Astrocyte (in vitro differentiated cells and primary cell): ENCODE results near the gene ARHGAP11A. TPM values are rescaled to one million over a fixed set of nuclear protein-coding genes. Genes with fewer than 3 reads are reported as not detected.

Source experiments
- DNase-seq: peaks from one replicate; pipeline ENCODE4 v3.0.0-alpha.2; 2010; ENCODE audit warnings: low read depth
- FAIRE-seq: peaks from 2 replicates; lab custom pipeline; 2011; peaks lifted over from hg19 to GRCh38; lab: Jason Lieb, UNC
- H2AFZ ChIP-seq: 2 replicates; pipeline ENCODE4 v1.6.0; 2012; ENCODE audit warnings: low read depth, low read length, inconsistent platforms
- H3K27ac ChIP-seq: 2 replicates; pipeline ENCODE4 v1.5.1; 2011; ENCODE audit warnings: low read depth, low read length, inconsistent platforms
- H3K27me3 ChIP-seq: 2 replicates; pipeline ENCODE4 v1.6.0; 2011; ENCODE audit warnings: low read length, inconsistent platforms; ENCODE audit not compliant: insufficient read depth
- H3K36me3 ChIP-seq: 2 replicates; pipeline ENCODE4 v1.5.1; 2011; ENCODE audit warnings: low read length, inconsistent platforms; ENCODE audit not compliant: insufficient read depth
- H3K4me1 ChIP-seq: 2 replicates; pipeline ENCODE4 v1.5.1; 2011; ENCODE audit warnings: low read length, inconsistent platforms; ENCODE audit not compliant: insufficient read depth
- H3K4me2 ChIP-seq: 2 replicates; pipeline ENCODE4 v1.6.0; 2012; ENCODE audit warnings: low read length, inconsistent platforms
- H3K4me3 ChIP-seq: 2 replicates; pipeline ENCODE4 v1.5.1; 2011; ENCODE audit warnings: low read depth, mild to moderate bottlenecking, low read length, inconsistent platforms; ENCODE audit not compliant: insufficient read depth
- H3K79me2 ChIP-seq: 2 replicates; pipeline ENCODE4 v1.6.0; 2012; ENCODE audit warnings: mild to moderate bottlenecking, low read length, inconsistent platforms; ENCODE audit not compliant: insufficient read depth
- H3K9ac ChIP-seq: 2 replicates; pipeline ENCODE4 v1.6.0; 2012; ENCODE audit warnings: mild to moderate bottlenecking, low read length, inconsistent platforms
- H3K9me3 ChIP-seq: 2 replicates; pipeline ENCODE4 v1.5.1; 2012; ENCODE audit warnings: low read depth, mild to moderate bottlenecking, low read length, inconsistent platforms; ENCODE audit not compliant: insufficient read depth
- H4K20me1 ChIP-seq: 2 replicates; pipeline ENCODE4 v1.6.0; 2012; ENCODE audit warnings: low read length, inconsistent platforms; ENCODE audit not compliant: insufficient read depth
- H3K27ac Mint-ChIP-seq: one replicate; pipeline ENCODE4 v1.8.0; 2021; ENCODE audit warnings: mild to moderate bottlenecking, mixed read lengths; ENCODE audit not compliant: unreplicated experiment
- H3K27me3 Mint-ChIP-seq: one replicate; pipeline ENCODE4 v1.8.0; 2021; ENCODE audit warnings: low read depth, mixed read lengths; ENCODE audit not compliant: unreplicated experiment
- H3K36me3 Mint-ChIP-seq: one replicate; pipeline ENCODE4 v1.8.0; 2021; ENCODE audit warnings: low read depth, mixed read lengths; ENCODE audit not compliant: unreplicated experiment
- H3K4me1 Mint-ChIP-seq: one replicate; pipeline ENCODE4 v1.8.0; 2021; ENCODE audit warnings: low read depth, mixed read lengths; ENCODE audit not compliant: unreplicated experiment
- H3K4me3 Mint-ChIP-seq: one replicate; pipeline ENCODE4 v1.8.0; 2021; ENCODE audit warnings: mild to moderate bottlenecking, moderate library complexity, mixed read lengths; ENCODE audit not compliant: unreplicated experiment
- H3K9me3 Mint-ChIP-seq: one replicate; pipeline ENCODE4 v1.8.0; 2021; ENCODE audit warnings: mild to moderate bottlenecking, mixed read lengths; ENCODE audit not compliant: unreplicated experiment
- EZH2 ChIP-seq: IDR thresholded peaks from 2 replicates; pipeline ENCODE4 v1.6.1; 2012; ENCODE audit warnings: mild to moderate bottlenecking, low read length, inconsistent platforms; ENCODE audit not compliant: insufficient read depth
- total RNA-seq: library from RNA; stranded (reverse); gene quantifications from 2 replicates; pipeline ENCODE4 v1.2.1, GENCODE V29; 2021
- TF ChIP-seq, protein P1 (sequence below): IDR thresholded peaks from 2 replicates; pipeline ENCODE4 v1.5.1; 2011; ENCODE audit warnings: low read depth, mild to moderate bottlenecking, inconsistent platforms, low read length, moderate library complexity; ENCODE audit not compliant: insufficient read depth

The ARHGAP11A gene
- total RNA-seq, 1 donor from 2014 or later: 15.5 TPM

DNA sequence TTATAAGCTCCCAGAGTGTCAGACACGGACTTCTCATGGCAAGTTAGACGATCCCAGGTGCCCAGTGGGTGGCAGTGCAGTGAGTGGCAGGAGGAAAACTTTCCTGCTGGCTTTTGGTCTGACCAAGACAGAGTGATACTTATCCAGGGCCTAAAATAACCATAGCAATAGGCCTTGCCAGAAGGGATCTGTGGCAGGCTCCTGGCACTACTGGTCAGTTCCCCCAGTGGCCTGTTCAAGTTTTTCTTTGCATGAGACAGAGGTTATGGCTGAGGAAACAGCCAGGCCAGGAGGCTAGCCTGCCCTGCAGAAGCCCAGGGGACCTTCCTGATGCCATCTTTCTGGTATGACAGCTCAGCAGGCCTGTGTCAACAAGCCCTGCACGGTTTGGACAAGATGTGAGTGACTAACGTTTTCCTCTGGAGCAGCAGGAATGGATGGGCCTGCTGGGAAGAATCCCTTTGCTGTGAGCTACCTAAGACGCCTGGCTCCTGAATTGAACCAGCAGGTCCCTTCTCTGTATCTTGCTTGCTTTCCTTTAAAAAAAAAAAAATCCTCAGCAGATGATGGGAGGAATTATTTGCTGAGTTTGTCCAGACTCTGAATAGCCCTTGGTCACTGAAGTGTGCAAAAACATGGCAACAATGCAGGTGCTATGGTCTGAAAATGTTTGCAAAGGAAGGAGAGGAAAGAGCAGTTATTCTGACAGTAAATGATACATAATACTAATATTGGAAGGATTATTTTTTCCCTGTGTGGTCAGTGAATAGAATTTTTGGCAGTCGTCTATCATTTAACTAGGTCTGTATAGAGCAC, 44.2 kb downstream of the ARHGAP11A start:
- H3K4me3 ChIP-seq: no peak overlapping the region
- H3K27ac ChIP-seq: peak overlapping the region; percentile 79
- H3K36me3 Mint-ChIP-seq: no peaks in the 10 kb centered on the region
- H2AFZ ChIP-seq: no peak overlapping the region
- H3K27me3 ChIP-seq: no peaks in the 10 kb centered on the region
- peak overlapping the region; percentile 64 for H3K9ac ChIP-seq
- H3K9me3 Mint-ChIP-seq: no peaks in the 10 kb centered on the region
- H3K27me3 Mint-ChIP-seq: no peaks in the 10 kb centered on the region
- peaks cover 19% of the 10 kb centered on the region for H3K4me1 Mint-ChIP-seq
- no peaks in the 10 kb centered on the region for H3K36me3 ChIP-seq
- H3K9me3 ChIP-seq: no peaks in the 10 kb centered on the region
- FAIRE-seq (peak; percentile 88), DNase-seq (peak; percentile 75)
- H4K20me1 ChIP-seq: no peaks in the 10 kb centered on the region
- H3K4me1 ChIP-seq: peaks cover 26% of the 10 kb centered on the region
- peak overlapping the region; percentile 24 for H3K27ac Mint-ChIP-seq
- H3K79me2 ChIP-seq: no peaks in the 10 kb centered on the region
- H3K4me2 ChIP-seq: peak overlapping the region; percentile 28
- H3K4me3 Mint-ChIP-seq: no peak overlapping the region
- TF ChIP-seq, protein P1, sequence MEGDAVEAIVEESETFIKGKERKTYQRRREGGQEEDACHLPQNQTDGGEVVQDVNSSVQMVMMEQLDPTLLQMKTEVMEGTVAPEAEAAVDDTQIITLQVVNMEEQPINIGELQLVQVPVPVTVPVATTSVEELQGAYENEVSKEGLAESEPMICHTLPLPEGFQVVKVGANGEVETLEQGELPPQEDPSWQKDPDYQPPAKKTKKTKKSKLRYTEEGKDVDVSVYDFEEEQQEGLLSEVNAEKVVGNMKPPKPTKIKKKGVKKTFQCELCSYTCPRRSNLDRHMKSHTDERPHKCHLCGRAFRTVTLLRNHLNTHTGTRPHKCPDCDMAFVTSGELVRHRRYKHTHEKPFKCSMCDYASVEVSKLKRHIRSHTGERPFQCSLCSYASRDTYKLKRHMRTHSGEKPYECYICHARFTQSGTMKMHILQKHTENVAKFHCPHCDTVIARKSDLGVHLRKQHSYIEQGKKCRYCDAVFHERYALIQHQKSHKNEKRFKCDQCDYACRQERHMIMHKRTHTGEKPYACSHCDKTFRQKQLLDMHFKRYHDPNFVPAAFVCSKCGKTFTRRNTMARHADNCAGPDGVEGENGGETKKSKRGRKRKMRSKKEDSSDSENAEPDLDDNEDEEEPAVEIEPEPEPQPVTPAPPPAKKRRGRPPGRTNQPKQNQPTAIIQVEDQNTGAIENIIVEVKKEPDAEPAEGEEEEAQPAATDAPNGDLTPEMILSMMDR: no peak
- TF ChIP-seq EZH2: no peak

DNA sequence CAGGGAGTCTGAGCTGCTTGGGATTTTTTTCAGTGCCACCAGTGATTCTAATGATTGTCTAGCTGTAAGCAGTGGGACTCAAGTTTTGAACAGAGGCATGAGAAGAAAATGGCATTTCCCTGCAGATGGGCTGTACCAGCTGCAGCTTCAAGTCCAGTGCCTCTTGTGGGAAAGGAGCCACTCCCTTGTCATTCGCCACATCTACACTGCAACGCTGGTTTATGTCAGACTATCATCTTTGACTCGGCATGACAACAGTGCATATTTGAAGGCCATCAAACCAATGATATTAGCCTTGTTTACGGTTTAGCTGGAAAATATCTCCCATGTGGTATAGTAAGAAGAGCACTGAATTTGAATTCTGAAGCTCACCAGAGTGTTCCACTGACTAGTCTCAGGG, 48.4 kb downstream of the ARHGAP11A start:
- FAIRE-seq (no peak), DNase-seq (no peak)
- H3K4me3 ChIP-seq: no peak overlapping the region
- peaks cover 14% of the 10 kb centered on the region for H3K4me1 ChIP-seq
- no peak overlapping the region for H3K27ac ChIP-seq
- no peaks in the 10 kb centered on the region for H3K9me3 ChIP-seq
- H2AFZ ChIP-seq: no peak overlapping the region
- H3K4me1 Mint-ChIP-seq: peaks cover 6% of the 10 kb centered on the region
- no peaks in the 10 kb centered on the region for H3K36me3 Mint-ChIP-seq
- H3K9me3 Mint-ChIP-seq: no peaks in the 10 kb centered on the region
- no peaks in the 10 kb centered on the region for H3K79me2 ChIP-seq
- H3K36me3 ChIP-seq: no peaks in the 10 kb centered on the region
- no peaks in the 10 kb centered on the region for H4K20me1 ChIP-seq
- peak overlapping the region; percentile 19 for H3K27ac Mint-ChIP-seq
- TF ChIP-seq EZH2: no peak
- TF ChIP-seq, protein P1: no peak
- no peaks in the 10 kb centered on the region for H3K27me3 Mint-ChIP-seq
- H3K4me3 Mint-ChIP-seq: no peak overlapping the region
- H3K4me2 ChIP-seq: no peak overlapping the region
- H3K27me3 ChIP-seq: no peaks in the 10 kb centered on the region
- no peak overlapping the region for H3K9ac ChIP-seq

DNA sequence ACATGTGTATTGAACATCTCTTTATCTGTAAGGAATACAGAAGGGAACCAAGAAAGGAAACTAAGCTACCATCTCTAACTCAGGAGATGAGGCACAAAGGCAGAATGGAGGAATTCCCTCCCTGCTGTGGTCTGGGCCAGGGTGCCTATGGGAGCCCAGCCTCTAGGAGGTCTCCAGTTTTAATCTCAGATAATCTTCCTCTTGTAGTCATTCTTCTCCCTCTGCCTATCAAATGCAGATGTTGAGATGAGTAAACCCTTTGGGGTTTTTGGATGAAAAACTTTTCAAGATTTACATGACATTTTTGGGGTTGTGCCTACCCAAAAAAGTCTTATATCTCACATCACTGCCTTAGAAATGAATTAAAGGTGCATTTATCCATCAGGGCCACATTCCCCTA, 49.5 kb downstream of the ARHGAP11A start:
- H3K27me3 Mint-ChIP-seq: no peaks in the 10 kb centered on the region
- H3K27ac Mint-ChIP-seq: no peak overlapping the region
- DNase-seq (no peak), FAIRE-seq (no peak)
- H3K9me3 ChIP-seq: no peaks in the 10 kb centered on the region
- H3K4me3 Mint-ChIP-seq: no peak overlapping the region
- no peak overlapping the region for H2AFZ ChIP-seq
- H3K4me3 ChIP-seq: no peak overlapping the region
- peaks cover under 1% of the 10 kb centered on the region for H3K4me1 Mint-ChIP-seq
- no peak overlapping the region for H3K27ac ChIP-seq
- no peak overlapping the region for H3K4me2 ChIP-seq
- H3K9me3 Mint-ChIP-seq: no peaks in the 10 kb centered on the region
- H3K36me3 ChIP-seq: no peaks in the 10 kb centered on the region
- H3K9ac ChIP-seq: no peak overlapping the region
- TF ChIP-seq, protein P1: no peak
- no peak for TF ChIP-seq EZH2
- no peaks in the 10 kb centered on the region for H3K79me2 ChIP-seq
- no peaks in the 10 kb centered on the region for H3K36me3 Mint-ChIP-seq
- H3K27me3 ChIP-seq: no peaks in the 10 kb centered on the region
- peaks cover 6% of the 10 kb centered on the region for H3K4me1 ChIP-seq
- H4K20me1 ChIP-seq: no peaks in the 10 kb centered on the region
